GM06990 (cell line): ENCODE data around the gene SPRR2E.
"Not testable (repeated sequence)": the region's sequence is repeated elsewhere in the genome, so short reads cannot be mapped to it uniquely, and the experiment has no call there.

Experiments
- DNase-seq: peaks from one replicate; pipeline ENCODE4 v3.0.0-alpha.2; 2011; ENCODE audit not compliant: insufficient read length; ENCODE audit errors: extremely low read depth
- H3K27me3 ChIP-seq: replicated peaks from 2 replicates; pipeline ENCODE4 v1.6.0; 2011; ENCODE audit warnings: low read length; ENCODE audit not compliant: control insufficient read depth, insufficient read depth
- H3K36me3 ChIP-seq: 2 replicates; pipeline ENCODE4 v1.5.1; 2011; ENCODE audit warnings: low read length; ENCODE audit not compliant: control insufficient read depth, insufficient read depth
- H3K4me3 ChIP-seq: replicated peaks from 2 replicates; pipeline ENCODE4 v1.5.1; 2011; ENCODE audit warnings: low read depth, mild to moderate bottlenecking, control low read depth, low read length
- TF ChIP-seq, protein P1 (sequence below): IDR thresholded peaks from 2 replicates; pipeline ENCODE4 v1.5.1; 2011; ENCODE audit warnings: low read length, control low read depth, mild to moderate bottlenecking, inconsistent platforms; ENCODE audit not compliant: insufficient read depth, poor library complexity, severe bottlenecking

The SPRR2E gene

DNA sequence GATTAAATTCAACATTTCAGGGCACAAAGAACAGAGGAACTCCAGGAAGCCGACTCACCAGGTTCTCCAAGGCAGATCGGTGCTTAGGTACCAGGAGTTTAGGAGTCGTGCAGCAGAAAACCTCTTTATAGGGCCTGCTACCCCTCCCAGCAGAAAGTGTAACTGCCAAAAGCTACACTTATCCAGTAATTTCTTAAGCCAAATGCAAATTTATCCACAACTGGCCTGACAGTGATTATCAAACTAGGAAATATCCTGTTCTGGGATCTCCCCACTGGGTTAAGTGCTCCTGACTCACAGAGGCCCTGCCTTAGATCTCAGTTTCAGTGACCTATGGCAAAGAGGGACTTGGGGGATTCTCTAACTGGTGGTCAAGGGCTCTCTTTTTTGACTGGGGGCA, 19.1 kb upstream of the SPRR2E start, which contains the start of gene SPRR2F:
Gene SPRR2F, minus strand, starts transcription at position 101 of the 400 bp plus-strand sequence. CDS start 783 bp downstream, outside the sequence.
- no peak within 1 kb of the TSS for H3K4me3 ChIP-seq
- DNase-seq: no peak
- TF ChIP-seq, protein P1, sequence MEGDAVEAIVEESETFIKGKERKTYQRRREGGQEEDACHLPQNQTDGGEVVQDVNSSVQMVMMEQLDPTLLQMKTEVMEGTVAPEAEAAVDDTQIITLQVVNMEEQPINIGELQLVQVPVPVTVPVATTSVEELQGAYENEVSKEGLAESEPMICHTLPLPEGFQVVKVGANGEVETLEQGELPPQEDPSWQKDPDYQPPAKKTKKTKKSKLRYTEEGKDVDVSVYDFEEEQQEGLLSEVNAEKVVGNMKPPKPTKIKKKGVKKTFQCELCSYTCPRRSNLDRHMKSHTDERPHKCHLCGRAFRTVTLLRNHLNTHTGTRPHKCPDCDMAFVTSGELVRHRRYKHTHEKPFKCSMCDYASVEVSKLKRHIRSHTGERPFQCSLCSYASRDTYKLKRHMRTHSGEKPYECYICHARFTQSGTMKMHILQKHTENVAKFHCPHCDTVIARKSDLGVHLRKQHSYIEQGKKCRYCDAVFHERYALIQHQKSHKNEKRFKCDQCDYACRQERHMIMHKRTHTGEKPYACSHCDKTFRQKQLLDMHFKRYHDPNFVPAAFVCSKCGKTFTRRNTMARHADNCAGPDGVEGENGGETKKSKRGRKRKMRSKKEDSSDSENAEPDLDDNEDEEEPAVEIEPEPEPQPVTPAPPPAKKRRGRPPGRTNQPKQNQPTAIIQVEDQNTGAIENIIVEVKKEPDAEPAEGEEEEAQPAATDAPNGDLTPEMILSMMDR: no peak
- no peaks in the 10 kb centered on the region for H3K27me3 ChIP-seq
- H3K36me3 ChIP-seq: no peaks in the 10 kb centered on the region

DNA sequence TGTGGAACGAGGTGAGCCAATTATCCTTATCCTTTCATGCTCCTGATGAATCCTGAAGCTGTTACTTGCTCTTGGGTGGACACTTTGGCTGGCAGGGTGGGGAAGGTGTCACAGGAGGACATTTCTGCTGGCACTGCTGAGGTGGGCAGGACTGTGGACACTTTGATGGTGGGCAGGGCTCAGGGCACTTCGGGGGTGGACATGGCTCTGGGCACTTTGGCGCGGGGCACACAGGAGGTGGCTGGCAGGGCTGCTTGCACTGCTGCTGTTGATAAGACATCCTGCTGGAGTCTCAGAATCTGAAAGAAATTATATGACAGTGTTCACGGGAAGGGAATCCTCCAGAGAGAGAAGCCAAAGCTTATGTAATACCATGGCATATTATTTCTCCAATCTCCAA, 18.1 kb upstream of the SPRR2E start:
- H3K36me3 ChIP-seq, DNase-seq, H3K27me3 ChIP-seq, H3K4me3 ChIP-seq: not testable (repeated sequence)

DNA sequence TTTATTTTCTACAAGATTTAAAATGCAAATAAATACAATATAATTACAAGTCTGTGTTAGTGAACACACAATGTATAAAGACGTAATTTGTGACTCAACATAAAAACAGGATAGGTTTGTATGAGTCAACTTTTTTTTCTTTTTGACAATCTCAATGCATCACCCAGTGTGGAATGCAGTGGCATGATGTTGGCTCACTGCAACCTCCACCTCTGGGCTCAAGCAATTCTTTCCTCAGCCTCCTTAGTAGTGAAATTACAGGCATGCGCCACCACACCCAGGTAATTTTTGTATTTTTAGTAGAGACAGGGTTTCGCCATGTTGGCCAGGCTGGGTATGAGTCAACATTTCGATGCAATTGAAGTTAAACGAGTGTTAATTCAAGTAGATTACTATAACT, 5.9 kb upstream of the SPRR2E start:
- H3K4me3 ChIP-seq: no peak overlapping the region
- DNase-seq: no peak
- H3K36me3 ChIP-seq: no peaks in the 10 kb centered on the region
- H3K27me3 ChIP-seq: no peaks in the 10 kb centered on the region; the same call in 1 of the 2 replicates
- TF ChIP-seq, protein P1: no peak

- no peaks in the 10 kb centered on the region; the same call in 1 of the 2 replicates for H3K27me3 ChIP-seq
- no peak for DNase-seq
- TF ChIP-seq, protein P1: no peak
- no peaks in the 10 kb centered on the region for H3K36me3 ChIP-seq
- H3K4me3 ChIP-seq: no peak overlapping the region
Observed at GRCh38 chr1:153099461-153100045, 5.2 kb upstream of the SPRR2E start.

- DNase-seq: no peak
- no peaks in the 10 kb centered on the region for H3K27me3 ChIP-seq
- no peak overlapping the region for H3K4me3 ChIP-seq
- H3K36me3 ChIP-seq: no peaks in the 10 kb centered on the region
- TF ChIP-seq, protein P1: no peak
Observed at GRCh38 chr1:153095764-153096163, 1.4 kb upstream of the SPRR2E start.

DNA sequence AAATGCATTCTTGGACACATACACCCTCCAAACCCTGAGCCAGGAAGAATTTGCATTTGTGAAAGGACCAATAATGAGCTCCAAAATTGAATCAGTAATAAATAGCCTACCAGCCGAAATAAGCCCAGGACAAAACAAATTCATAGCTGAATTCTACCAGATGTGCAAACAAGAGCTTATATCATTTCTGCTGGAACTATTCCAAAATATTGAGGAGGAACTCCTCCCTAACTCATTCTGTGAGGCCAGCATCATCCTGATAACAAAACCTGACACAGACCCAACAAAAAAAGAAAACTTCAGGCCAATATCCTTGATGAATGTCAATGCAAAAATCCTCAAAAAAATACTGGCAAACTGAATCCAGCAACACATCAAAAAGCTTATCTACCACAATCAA, 6.7 kb downstream of the SPRR2E start:
- TF ChIP-seq, protein P1: no peak
- Histone ChIP-seq H3K27me3 (no peaks in the 10 kb centered on the region), H3K36me3 (no peaks in the 10 kb centered on the region), H3K4me3 (no peak overlapping the region)
- DNase-seq: no peak
